Ovary (tissue), 9 donors: ENCODE data around the gene SLC6A6. TPM values are rescaled to one million over a fixed set of nuclear protein-coding genes. Genes with fewer than 3 reads are reported as not detected.

Source experiments
- DNase-seq, 5 donors: peaks; one replicate each; pipeline ENCODE4 v3.0.0-alpha.2; 2019 to 2020
- H3K27ac ChIP-seq, 2 donors: fragments of 200-600 bp; one replicate each; pipeline versions ENCODE4 v1.5.1 to v1.8.0; 2019 to 2022
- H3K27me3 ChIP-seq: fragments of 200-600 bp; one replicate; pipeline ENCODE4 v1.8.0; 2022
- H3K36me3 ChIP-seq: fragments of 200-600 bp; sonication (generic); one replicate; pipeline ENCODE4 v1.5.1; 2019
- H3K4me1 ChIP-seq: one replicate; pipeline ENCODE4 v1.8.1; 2013; ENCODE audit warnings: mild to moderate bottlenecking, moderate library complexity; ENCODE audit not compliant: insufficient read depth
- H3K4me3 ChIP-seq: fragments of 200-600 bp; sonication (generic); one replicate; pipeline ENCODE4 v1.5.1; 2017
- H3K9me3 ChIP-seq, 2 donors: fragments of 200-600 bp in 1 of 2; sonication (generic) in 1 of 2; one replicate each; pipeline versions ENCODE4 v1.5.1 to v1.8.1; 2013 to 2019; ENCODE audit warnings: mild to moderate bottlenecking in 1 of 2, moderate library complexity in 1 of 2
- EP300 ChIP-seq: sonication (generic); formaldehyde crosslinking; IDR thresholded peaks from one replicate; pipeline ENCODE4 v1.6.1; 2017; ENCODE audit warnings: antibody characterized with exemption
- POLR2A ChIP-seq: fragments of 450-650 bp; IDR thresholded peaks from one replicate; pipeline ENCODE4 v1.6.1; 2017; ENCODE audit warnings: antibody characterized with exemption, mild to moderate bottlenecking, moderate library complexity
- WGBS, 3 donors: extraction: QIAGEN DNeasy Blood & Tissue Kit in 1 of 3; methylation state at CpG; one replicate each; pipeline versions ENCODE4 v1.1.5 to v1.1.7; 2013 to 2017; 5-methylcytosine and 5-hydroxymethylcytosine counted together
- intact Hi-C, 4 donors: fragments of 100-400 bp; cut with DNase I; formaldehyde crosslinking; loops; one replicate each; pipeline versions ENCODE4 v1.11.0 to v1.15.1; 2022 to 2023
- polyA plus RNA-seq, 2 donors: library from polyadenylated mRNA; stranded (reverse); fragments of 200-250 nt in 1 of 2; fragments of 350-450 nt in 1 of 2; fragmentation: Illumina TruSeq in 1 of 2; extraction: RNeasy Lipid Tissue Mini Kit (QIAGEN cat#74804) in 1 of 2; gene quantifications; one replicate each; pipeline ENCODE4 v1.2.3, GENCODE V29; 2013 to 2014
- total RNA-seq, 7 donors: library from RNA; depleted of rRNA in 2 of 7; stranded (reverse); fragments of >200 nt in 2 of 7; fragmentation: NEBNext Ultra II Directional in 3 of 7; extraction: Animal tissue kit (Norgen Biotek cat#: 25700) in 3 of 7; gene quantifications; one replicate each; pipeline versions ENCODE4 v1.1.0 to v1.2.4, GENCODE V29; 2016 to 2023
- TF ChIP-seq, protein P1 (sequence below), 3 donors: fragments of 450-650 bp in 2 of 3; fragments of 200-600 bp in 1 of 3; IDR thresholded peaks; one replicate each; pipeline versions ENCODE4 v1.5.1 to v1.8.0; 2016 to 2022; ENCODE audit warnings: antibody characterized with exemption in 3 of 3, mild to moderate bottlenecking in 1 of 3
- donor health status: DM: no; HTN: no; CAD: no; lungs with moderate emphysema.
- donor health status: DM: no; HTN: no; CAD: no.
- donor health status: Bipolar disorder and iron deficiency.
- donor health status: DM: yes; HTN: yes; CAD: no.
- donor health status: DM: no; HTN: no; CAD: no.
- donor health status: DM: yes; HTN: yes; CAD: no.

SLC6A6 gene
- total and polyA plus RNA-seq, 9 donors: 32.5 to 141 (median 80.5) TPM

DNA sequence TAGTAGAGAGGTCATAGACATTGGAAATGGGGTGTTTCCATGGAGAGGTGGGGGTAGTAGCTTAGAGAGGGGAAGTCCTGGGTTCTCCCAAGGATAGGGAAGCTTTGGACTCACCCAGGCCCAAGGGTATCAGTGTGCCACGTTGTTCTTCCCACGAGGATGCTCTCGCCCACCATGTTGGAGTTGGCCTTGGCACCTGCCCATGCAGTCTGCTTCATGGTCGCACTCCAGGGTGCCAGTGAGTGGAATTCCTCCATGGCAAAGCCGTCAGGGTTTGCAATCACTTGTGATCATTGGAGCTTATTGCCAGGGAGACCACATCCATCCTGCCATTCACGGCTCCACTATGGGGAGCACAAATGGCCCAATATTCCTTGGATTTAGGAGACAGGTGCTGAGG lies 77.2 kb downstream of the SLC6A6 start:
- Histone ChIP-seq H3K9me3 (no peaks in the 10 kb centered on the region), H3K27ac (peak overlapping the region in 1 of 2 donors; percentile 85), H3K36me3 (no peaks in the 10 kb centered on the region), H3K4me3 (no peak overlapping the region), H3K27me3 (no peaks in the 10 kb centered on the region), H3K4me1 (peaks cover 41% of the 10 kb centered on the region)
- TF ChIP-seq, protein P1, sequence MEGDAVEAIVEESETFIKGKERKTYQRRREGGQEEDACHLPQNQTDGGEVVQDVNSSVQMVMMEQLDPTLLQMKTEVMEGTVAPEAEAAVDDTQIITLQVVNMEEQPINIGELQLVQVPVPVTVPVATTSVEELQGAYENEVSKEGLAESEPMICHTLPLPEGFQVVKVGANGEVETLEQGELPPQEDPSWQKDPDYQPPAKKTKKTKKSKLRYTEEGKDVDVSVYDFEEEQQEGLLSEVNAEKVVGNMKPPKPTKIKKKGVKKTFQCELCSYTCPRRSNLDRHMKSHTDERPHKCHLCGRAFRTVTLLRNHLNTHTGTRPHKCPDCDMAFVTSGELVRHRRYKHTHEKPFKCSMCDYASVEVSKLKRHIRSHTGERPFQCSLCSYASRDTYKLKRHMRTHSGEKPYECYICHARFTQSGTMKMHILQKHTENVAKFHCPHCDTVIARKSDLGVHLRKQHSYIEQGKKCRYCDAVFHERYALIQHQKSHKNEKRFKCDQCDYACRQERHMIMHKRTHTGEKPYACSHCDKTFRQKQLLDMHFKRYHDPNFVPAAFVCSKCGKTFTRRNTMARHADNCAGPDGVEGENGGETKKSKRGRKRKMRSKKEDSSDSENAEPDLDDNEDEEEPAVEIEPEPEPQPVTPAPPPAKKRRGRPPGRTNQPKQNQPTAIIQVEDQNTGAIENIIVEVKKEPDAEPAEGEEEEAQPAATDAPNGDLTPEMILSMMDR (IDR thresholded peaks at IDR 0.05): no peak
- TF ChIP-seq POLR2A (no peak), EP300 (no peak)
- intact Hi-C loops: no loop called here
- WGBS, 3 donors: 90 to 93% (median 91%) methylated on average over 6 of the region's 6 CpGs
- peak in 2 of 5 donors; percentile 38 to 39 for DNase-seq

DNA sequence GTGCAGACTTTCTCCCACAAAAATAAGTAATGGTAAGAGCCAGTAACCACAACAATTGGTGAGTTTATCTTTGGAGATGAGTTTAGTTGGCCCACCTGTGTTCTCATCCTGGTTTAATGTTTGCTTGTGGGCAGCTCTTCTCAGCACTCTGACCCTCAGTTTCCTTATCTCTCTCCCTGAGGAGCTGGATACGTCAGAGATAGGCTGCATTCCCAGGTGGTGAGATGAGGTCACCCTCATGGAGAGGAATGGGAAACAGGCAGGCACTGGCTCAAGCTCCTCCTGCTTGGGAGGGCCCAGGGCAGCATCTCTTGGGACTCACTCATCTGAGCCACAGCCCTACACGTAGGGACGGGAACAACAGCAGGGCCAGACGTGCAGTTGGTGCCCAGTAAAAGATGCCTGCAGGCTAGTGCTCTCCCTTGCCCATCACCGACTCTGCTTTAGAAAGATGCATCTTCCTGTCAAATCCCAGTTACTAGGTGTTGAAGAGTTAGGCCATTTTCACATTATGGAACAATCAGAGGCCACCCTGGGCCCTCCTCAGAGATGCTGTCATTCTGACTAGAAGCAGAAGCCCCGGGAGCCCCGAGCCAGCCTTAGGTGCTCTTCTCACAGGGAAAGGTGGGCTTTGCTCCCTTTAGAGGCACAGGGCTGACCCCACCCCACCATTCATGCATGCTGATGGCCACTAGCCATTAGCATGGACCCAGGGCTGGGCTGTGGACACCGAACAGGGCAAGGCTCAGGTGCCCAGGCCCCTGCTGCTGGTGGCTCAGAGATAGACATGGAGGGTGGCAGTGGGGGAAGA lies 78.0 kb downstream of the SLC6A6 start:
- intact Hi-C loops: no loop called here
- H3K36me3 ChIP-seq: no peaks in the 10 kb centered on the region

DNA sequence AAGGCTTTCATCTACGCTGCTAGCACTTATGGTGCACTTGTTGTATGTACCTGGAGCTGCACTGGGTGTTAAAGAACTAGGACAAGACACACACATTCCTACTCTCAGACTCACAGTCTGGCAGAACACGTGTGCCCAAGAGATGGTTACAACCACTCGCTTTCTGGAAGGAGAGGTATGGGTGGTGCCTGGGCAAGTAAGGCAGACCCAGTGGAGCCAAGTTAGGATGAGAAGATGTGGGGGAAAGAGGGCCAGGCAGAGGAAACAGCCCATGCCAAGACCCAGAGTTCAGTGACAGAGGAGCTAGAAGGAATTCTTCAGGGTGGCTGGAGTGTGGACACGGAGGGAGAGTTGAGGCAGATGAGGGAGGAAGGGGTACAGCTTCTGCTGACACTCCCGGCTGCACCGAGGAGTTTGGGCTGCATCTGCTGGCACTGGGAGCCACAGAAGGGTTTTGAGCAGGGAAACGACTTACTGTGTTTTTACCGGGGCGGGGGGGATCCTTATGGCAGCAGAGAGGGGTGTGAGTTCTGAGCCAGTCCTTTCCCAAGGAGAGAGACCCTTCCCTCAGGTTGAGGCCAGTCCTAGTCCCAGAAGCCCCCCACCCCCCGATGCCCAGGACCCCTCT lies 78.7 kb downstream of the SLC6A6 start:
- Histone ChIP-seq H3K9me3 (no peaks in the 10 kb centered on the region), H3K36me3 (no peaks in the 10 kb centered on the region), H3K4me1 (peaks cover 35% of the 10 kb centered on the region), H3K4me3 (no peak overlapping the region), H3K27me3 (no peaks in the 10 kb centered on the region), H3K27ac (peak overlapping the region; percentile 28 to 85)
- intact Hi-C loops: no loop called here
- WGBS, 3 donors: 84 to 93% (median 84%) methylated on average over 8 to 10 of the region's 10 CpGs
- DNase-seq: no peak
- TF ChIP-seq POLR2A: no peak
- no peak for TF ChIP-seq EP300

More for the DNA sequence above, 78.0 kb downstream of the SLC6A6 start:
- H3K9me3 ChIP-seq: no peaks in the 10 kb centered on the region
- H3K27me3 ChIP-seq: no peaks in the 10 kb centered on the region
- no peak overlapping the region for H3K4me3 ChIP-seq
- WGBS, 3 donors: 66 to 77% (median 68%) methylated on average over 8 of the region's 8 CpGs
- H3K27ac ChIP-seq: peak overlapping the region; percentile 28 to 85
- TF ChIP-seq POLR2A (no peak), EP300 (no peak)
- TF ChIP-seq, protein P1 (IDR thresholded peaks at IDR 0.05): no peak
- peaks cover 38% of the 10 kb centered on the region for H3K4me1 ChIP-seq
- DNase-seq: peak in 2 of 5 donors; percentile 34 to 58

DNA sequence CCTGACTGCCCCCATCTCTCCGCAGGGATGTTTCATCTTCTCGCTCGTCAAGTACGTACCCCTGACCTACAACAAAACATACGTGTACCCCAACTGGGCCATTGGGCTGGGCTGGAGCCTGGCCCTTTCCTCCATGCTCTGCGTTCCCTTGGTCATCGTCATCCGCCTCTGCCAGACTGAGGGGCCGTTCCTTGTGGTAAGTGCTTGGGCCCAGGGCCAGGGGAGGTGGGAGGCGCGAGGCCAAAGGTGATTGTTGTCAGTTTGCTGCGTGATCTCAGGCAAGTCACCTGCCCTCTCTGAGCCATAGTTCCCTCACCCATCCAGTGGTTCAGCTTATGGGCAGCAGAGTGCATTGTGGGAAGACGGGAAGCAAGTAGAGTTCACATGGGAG lies 79.2 kb downstream of the SLC6A6 start:
- Histone ChIP-seq H3K27me3 (no peaks in the 10 kb centered on the region), H3K4me1 (peaks cover 35% of the 10 kb centered on the region), H3K27ac (peak overlapping the region; percentile 57 to 85), H3K4me3 (no peak overlapping the region), H3K9me3 (no peaks in the 10 kb centered on the region), H3K36me3 (no peaks in the 10 kb centered on the region)
- peak in 2 of 5 donors; percentile 52 to 61 for DNase-seq
- TF ChIP-seq POLR2A: no peak
- TF ChIP-seq, protein P1 (IDR thresholded peaks at IDR 0.05): no peak
- no peak for TF ChIP-seq EP300
- intact Hi-C loops: no loop called here
- WGBS, 3 donors: 91 to 95% (median 93%) methylated on average over 13 of the region's 13 CpGs

DNA sequence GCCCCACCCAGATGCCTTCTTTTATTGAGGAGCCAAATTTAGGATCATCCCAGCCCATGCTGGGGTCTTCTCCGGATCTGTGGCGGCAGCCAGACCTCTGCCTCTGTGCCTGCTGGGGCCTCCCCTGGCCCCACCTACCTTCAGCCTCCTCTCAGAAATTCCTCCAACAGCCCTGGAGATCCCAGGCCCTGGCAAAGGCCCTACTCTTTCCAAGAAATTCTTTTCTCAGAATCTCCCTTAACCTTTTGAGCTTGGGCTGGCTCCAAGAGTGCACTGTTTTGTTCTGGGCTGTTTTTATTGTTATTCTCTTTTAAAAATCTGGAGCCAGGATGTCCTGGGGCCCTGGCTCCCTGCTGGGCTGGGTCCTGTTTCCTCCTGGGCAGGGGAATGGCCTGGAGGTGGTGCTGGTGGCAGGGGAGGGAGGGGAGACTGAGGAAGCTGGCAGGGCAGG lies 79.9 kb downstream of the SLC6A6 start:
- intact Hi-C loops: no loop called here
- H3K27me3 ChIP-seq: no peaks in the 10 kb centered on the region
- peak; percentile 76 to 84 (median 79) for DNase-seq
- H3K36me3 ChIP-seq: no peaks in the 10 kb centered on the region
- no peaks in the 10 kb centered on the region for H3K9me3 ChIP-seq
- peak overlapping the region; percentile 57 to 85 for H3K27ac ChIP-seq
- TF ChIP-seq EP300: no peak
- TF ChIP-seq, protein P1 (IDR thresholded peaks at IDR 0.05): no peak
- no peak for TF ChIP-seq POLR2A
- 2 to 19% (median 7%) methylated on average over 2 of the region's 2 CpGs for WGBS, 3 donors
- H3K4me3 ChIP-seq: no peak overlapping the region
- H3K4me1 ChIP-seq: peaks cover 35% of the 10 kb centered on the region
